Natural killer cell treated with Interleukin-12 subunit alpha and Interleukin-12 subunit beta and Interleukin-15 and Interleukin-18, amount 100 ng/mL, for 72 hours (primary cell): ENCODE results near the gene TM4SF20. TPM values are rescaled to one million over a fixed set of nuclear protein-coding genes. Genes with fewer than 3 reads are reported as not detected.

Source experiments
- total RNA-seq, 2 donors: library from RNA; stranded (reverse); gene quantifications; one replicate each; pipeline ENCODE4 v1.2.3, GENCODE V29; 2022

The TM4SF20 gene
- total RNA-seq, 2 donors from 2014 or later: not detected

Other genes with a start within 250 kb of the TM4SF20 start
- gene COL4A4, start 215.1 kb downstream of the TM4SF20 start, total RNA-seq: under 1 TPM; 0.11 to 0.62 TPM
- under 1 TPM; 0.22 to 0.62 TPM for gene COL4A3, start 214.7 kb downstream of the TM4SF20 start, total RNA-seq
- gene MFF, start 54.1 kb downstream of the TM4SF20 start, total RNA-seq: 10 to 100 TPM; 51.4 to 73.1 TPM
- gene SCYGR1, start 8.6 kb upstream of the TM4SF20 start, total RNA-seq: not detected
- 10 to 100 TPM; 65.9 to 78.8 TPM for gene AGFG1, start 92.8 kb upstream of the TM4SF20 start, total RNA-seq
- not detected for gene SCYGR2, start 219.6 kb upstream of the TM4SF20 start, total RNA-seq
- not detected for gene SCYGR3, start 235.5 kb upstream of the TM4SF20 start, total RNA-seq
- gene SCYGR4, start 238.2 kb upstream of the TM4SF20 start, total RNA-seq: not detected